Osteocyte (in vitro differentiated cells): Measurements from ENCODE around the gene DAPP1. TPM values are rescaled to one million over a fixed set of nuclear protein-coding genes. Genes with fewer than 3 reads are reported as not detected.

Experiments used
- DNase-seq: peaks from one replicate; pipeline ENCODE4 v3.0.0; 2021; ENCODE audit warnings: mixed read lengths; ENCODE audit not compliant: unreplicated experiment; ENCODE audit errors: extremely low spot score
- H3K27ac Mint-ChIP-seq: one replicate; pipeline ENCODE4 v1.8.0; 2021; ENCODE audit warnings: mild to moderate bottlenecking, mixed read lengths; ENCODE audit not compliant: unreplicated experiment
- H3K27me3 Mint-ChIP-seq: one replicate; pipeline ENCODE4 v1.8.0; 2021; ENCODE audit warnings: mixed read lengths; ENCODE audit not compliant: unreplicated experiment
- H3K36me3 Mint-ChIP-seq: one replicate; pipeline ENCODE4 v1.8.0; 2021; ENCODE audit warnings: mixed read lengths; ENCODE audit not compliant: unreplicated experiment
- H3K4me1 Mint-ChIP-seq: one replicate; pipeline ENCODE4 v1.8.0; 2021; ENCODE audit warnings: mixed read lengths; ENCODE audit not compliant: unreplicated experiment
- H3K4me3 Mint-ChIP-seq: one replicate; pipeline ENCODE4 v1.8.0; 2021; ENCODE audit warnings: mild to moderate bottlenecking, moderate library complexity, mixed read lengths; ENCODE audit not compliant: unreplicated experiment
- H3K9me3 Mint-ChIP-seq: one replicate; pipeline ENCODE4 v1.8.0; 2021; ENCODE audit warnings: mixed read lengths; ENCODE audit not compliant: unreplicated experiment
- CTCF ChIP-seq: fragments of 200-600 bp; sonication (generic); IDR thresholded peaks from 2 replicates; pipeline ENCODE4 v1.5.0; 2021; ENCODE audit warnings: antibody characterized with exemption, mild to moderate bottlenecking, moderate library complexity
- total RNA-seq: library from RNA; stranded (reverse); gene quantifications from 2 replicates; pipeline ENCODE4 v1.2.1, GENCODE V29; 2021

DAPP1 gene
- total RNA-seq, 1 donor from 2014 or later, result not detected

- no peak for DNase-seq
- Mint-ChIP-seq H3K36me3 (no peaks in the 10 kb centered on the region), H3K27ac (no peak overlapping the region), H3K27me3 (peaks cover 13% of the 10 kb centered on the region), H3K4me1 (no peaks in the 10 kb centered on the region), H3K4me3 (no peak overlapping the region), H3K9me3 (peaks cover 7% of the 10 kb centered on the region)
- no peak for TF ChIP-seq CTCF
Observed at GRCh38 chr4:99800332-99801004, 16.2 kb upstream of the DAPP1 start.

GRCh38 chr4:99801005-99801699 is 15.5 kb upstream of the DAPP1 start:
- no peak for TF ChIP-seq CTCF
- no peak for DNase-seq
- no peaks in the 10 kb centered on the region for H3K36me3 Mint-ChIP-seq
- peaks cover 13% of the 10 kb centered on the region for H3K27me3 Mint-ChIP-seq
- H3K27ac Mint-ChIP-seq, result no peak overlapping the region
- H3K4me1 Mint-ChIP-seq, result no peaks in the 10 kb centered on the region
- no peak overlapping the region for H3K4me3 Mint-ChIP-seq
- peaks cover 7% of the 10 kb centered on the region for H3K9me3 Mint-ChIP-seq

GRCh38 chr4:99803566-99804101 is 13.0 kb upstream of the DAPP1 start:
- H3K4me1 Mint-ChIP-seq, result no peaks in the 10 kb centered on the region
- H3K9me3 Mint-ChIP-seq, result no peaks in the 10 kb centered on the region
- no peaks in the 10 kb centered on the region for H3K36me3 Mint-ChIP-seq
- peaks cover 13% of the 10 kb centered on the region for H3K27me3 Mint-ChIP-seq
- no peak for TF ChIP-seq CTCF
- H3K4me3 Mint-ChIP-seq, result no peak overlapping the region
- no peak for DNase-seq
- H3K27ac Mint-ChIP-seq, result no peak overlapping the region

GRCh38 chr4:99806545-99806944 is 10.1 kb upstream of the DAPP1 start:
- no peaks in the 10 kb centered on the region for H3K9me3 Mint-ChIP-seq
- peaks cover 5% of the 10 kb centered on the region for H3K27me3 Mint-ChIP-seq
- DNase-seq, result no peak
- H3K4me3 Mint-ChIP-seq, result no peak overlapping the region
- no peak overlapping the region for H3K27ac Mint-ChIP-seq
- no peak for TF ChIP-seq CTCF
- no peaks in the 10 kb centered on the region for H3K4me1 Mint-ChIP-seq
- no peaks in the 10 kb centered on the region for H3K36me3 Mint-ChIP-seq

- H3K27ac Mint-ChIP-seq, result no peak overlapping the region
Observed at GRCh38 chr4:99807666-99808065, 9.0 kb upstream of the DAPP1 start.

More at GRCh38 chr4:99807666-99808065, 9.0 kb upstream of the DAPP1 start:
- Mint-ChIP-seq H3K9me3 (no peaks in the 10 kb centered on the region), H3K27me3 (peaks cover 3% of the 10 kb centered on the region), H3K36me3 (no peaks in the 10 kb centered on the region), H3K4me3 (no peak overlapping the region), H3K4me1 (no peaks in the 10 kb centered on the region)
- no peak for DNase-seq
- no peak for TF ChIP-seq CTCF
